ENCODE results near the gene KLF15. TPM values are rescaled to one million over a fixed set of nuclear protein-coding genes. Genes with fewer than 3 reads are reported as not detected.
A peak's percentile ranks its signal among the peaks of the same experiment; 100 is the strongest.

Gene KLF15
- total and polyA plus RNA-seq, 9 of the 15 experiments (the other 6 are each of a cell fraction or from before 2014, with no cell fraction given), result 0.08 to 4.8 (median 1.2) TPM

DNA sequence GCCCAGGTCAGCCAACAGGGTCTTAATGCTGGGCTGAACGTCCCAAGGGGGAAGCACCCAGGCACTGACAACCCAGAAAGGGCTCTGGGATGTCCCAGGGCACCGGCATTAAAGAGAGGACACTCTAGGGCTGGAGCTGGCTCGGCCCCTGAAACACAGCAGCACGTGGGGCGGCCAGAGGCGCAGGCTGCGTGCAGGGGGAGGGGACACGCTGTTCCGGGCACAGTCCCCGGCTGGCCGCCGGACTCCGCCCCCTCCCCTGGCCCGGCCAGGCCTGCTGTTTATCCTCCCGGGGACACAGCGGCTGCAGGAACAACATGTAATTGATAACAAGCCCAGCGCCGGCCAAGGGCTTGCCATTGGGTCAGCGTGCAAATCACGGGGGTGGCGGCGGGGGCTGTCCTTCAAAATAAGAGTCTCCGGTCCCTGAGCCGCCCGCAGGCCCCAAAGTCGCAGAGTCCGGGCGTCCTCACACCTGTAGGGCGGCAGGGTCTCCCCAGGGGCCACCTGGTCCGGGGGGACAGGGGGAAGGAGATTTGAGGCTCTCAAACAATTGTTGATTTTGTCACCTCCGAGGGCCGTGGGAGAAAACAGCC is 1.3 kb downstream of the KLF15 start (continued):
- TF ChIP-seq, protein P1, sequence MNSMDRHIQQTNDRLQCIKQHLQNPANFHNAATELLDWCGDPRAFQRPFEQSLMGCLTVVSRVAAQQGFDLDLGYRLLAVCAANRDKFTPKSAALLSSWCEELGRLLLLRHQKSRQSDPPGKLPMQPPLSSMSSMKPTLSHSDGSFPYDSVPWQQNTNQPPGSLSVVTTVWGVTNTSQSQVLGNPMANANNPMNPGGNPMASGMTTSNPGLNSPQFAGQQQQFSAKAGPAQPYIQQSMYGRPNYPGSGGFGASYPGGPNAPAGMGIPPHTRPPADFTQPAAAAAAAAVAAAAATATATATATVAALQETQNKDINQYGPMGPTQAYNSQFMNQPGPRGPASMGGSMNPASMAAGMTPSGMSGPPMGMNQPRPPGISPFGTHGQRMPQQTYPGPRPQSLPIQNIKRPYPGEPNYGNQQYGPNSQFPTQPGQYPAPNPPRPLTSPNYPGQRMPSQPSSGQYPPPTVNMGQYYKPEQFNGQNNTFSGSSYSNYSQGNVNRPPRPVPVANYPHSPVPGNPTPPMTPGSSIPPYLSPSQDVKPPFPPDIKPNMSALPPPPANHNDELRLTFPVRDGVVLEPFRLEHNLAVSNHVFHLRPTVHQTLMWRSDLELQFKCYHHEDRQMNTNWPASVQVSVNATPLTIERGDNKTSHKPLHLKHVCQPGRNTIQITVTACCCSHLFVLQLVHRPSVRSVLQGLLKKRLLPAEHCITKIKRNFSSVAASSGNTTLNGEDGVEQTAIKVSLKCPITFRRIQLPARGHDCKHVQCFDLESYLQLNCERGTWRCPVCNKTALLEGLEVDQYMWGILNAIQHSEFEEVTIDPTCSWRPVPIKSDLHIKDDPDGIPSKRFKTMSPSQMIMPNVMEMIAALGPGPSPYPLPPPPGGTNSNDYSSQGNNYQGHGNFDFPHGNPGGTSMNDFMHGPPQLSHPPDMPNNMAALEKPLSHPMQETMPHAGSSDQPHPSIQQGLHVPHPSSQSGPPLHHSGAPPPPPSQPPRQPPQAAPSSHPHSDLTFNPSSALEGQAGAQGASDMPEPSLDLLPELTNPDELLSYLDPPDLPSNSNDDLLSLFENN (IDR thresholded peaks at IDR 0.05; ENCODE audit: low read depth in 2 of 2, low read length in 2 of 2), result no peak
- no peak for TF ChIP-seq RFX7 (CRISPR knock-in tag; IDR thresholded peaks at IDR 0.05)
- no peak for TF ChIP-seq CHD2 (IDR thresholded peaks at IDR 0.05; ENCODE audit: low read depth, low read length)
- TF ChIP-seq, protein P2, sequence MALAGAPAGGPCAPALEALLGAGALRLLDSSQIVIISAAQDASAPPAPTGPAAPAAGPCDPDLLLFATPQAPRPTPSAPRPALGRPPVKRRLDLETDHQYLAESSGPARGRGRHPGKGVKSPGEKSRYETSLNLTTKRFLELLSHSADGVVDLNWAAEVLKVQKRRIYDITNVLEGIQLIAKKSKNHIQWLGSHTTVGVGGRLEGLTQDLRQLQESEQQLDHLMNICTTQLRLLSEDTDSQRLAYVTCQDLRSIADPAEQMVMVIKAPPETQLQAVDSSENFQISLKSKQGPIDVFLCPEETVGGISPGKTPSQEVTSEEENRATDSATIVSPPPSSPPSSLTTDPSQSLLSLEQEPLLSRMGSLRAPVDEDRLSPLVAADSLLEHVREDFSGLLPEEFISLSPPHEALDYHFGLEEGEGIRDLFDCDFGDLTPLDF (CRISPR knock-in tag; IDR thresholded peaks at IDR 0.05), result no peak
- peak; percentile 100 for TF ChIP-seq MYNN (IDR thresholded peaks at IDR 0.05)
- peak; percentile 99 for TF ChIP-seq MYNN (CRISPR knock-in tag; IDR thresholded peaks at IDR 0.05)
- TF ChIP-seq, protein P3, sequence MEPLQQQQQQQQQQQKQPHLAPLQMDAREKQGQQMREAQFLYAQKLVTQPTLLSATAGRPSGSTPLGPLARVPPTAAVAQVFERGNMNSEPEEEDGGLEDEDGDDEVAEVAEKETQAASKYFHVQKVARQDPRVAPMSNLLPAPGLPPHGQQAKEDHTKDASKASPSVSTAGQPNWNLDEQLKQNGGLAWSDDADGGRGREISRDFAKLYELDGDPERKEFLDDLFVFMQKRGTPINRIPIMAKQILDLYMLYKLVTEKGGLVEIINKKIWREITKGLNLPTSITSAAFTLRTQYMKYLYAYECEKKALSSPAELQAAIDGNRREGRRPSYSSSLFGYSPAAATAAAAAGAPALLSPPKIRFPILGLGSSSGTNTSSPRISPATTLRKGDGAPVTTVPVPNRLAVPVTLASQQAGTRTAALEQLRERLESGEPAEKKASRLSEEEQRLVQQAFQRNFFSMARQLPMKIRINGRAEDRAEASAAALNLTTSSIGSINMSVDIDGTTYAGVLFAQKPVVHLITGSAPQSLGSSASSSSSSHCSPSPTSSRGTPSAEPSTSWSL (CRISPR knock-in tag; IDR thresholded peaks at IDR 0.05; ENCODE audit: borderline replicate concordance), result no peak
- TF ChIP-seq, protein P4, sequence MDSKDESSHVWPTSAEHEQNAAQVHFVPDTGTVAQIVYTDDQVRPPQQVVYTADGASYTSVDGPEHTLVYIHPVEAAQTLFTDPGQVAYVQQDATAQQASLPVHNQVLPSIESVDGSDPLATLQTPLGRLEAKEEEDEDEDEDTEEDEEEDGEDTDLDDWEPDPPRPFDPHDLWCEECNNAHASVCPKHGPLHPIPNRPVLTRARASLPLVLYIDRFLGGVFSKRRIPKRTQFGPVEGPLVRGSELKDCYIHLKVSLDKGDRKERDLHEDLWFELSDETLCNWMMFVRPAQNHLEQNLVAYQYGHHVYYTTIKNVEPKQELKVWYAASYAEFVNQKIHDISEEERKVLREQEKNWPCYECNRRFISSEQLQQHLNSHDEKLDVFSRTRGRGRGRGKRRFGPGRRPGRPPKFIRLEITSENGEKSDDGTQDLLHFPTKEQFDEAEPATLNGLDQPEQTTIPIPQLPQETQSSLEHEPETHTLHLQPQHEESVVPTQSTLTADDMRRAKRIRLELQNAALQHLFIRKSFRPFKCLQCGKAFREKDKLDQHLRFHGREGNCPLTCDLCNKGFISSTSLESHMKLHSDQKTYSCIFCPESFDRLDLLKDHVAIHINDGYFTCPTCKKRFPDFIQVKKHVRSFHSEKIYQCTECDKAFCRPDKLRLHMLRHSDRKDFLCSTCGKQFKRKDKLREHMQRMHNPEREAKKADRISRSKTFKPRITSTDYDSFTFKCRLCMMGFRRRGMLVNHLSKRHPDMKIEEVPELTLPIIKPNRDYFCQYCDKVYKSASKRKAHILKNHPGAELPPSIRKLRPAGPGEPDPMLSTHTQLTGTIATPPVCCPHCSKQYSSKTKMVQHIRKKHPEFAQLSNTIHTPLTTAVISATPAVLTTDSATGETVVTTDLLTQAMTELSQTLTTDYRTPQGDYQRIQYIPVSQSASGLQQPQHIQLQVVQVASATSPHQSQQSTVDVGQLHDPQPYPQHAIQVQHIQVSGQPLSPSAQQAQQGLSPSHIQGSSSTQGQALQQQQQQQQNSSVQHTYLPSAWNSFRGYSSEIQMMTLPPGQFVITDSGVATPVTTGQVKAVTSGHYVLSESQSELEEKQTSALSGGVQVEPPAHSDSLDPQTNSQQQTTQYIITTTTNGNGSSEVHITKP (IDR thresholded peaks at IDR 0.05; ENCODE audit: partially characterized antibody), result peak; percentile 48
- no peak for TF ChIP-seq ZNF408 (CRISPR knock-in tag; IDR thresholded peaks at IDR 0.05; ENCODE audit: low read depth)
- no peak for TF ChIP-seq FIP1L1 (IDR thresholded peaks at IDR 0.05; ENCODE audit: low read depth, low read length, poor library complexity, severe bottlenecking)
- no peak for TF ChIP-seq ZNF830 (CRISPR knock-in tag; IDR thresholded peaks at IDR 0.05)
- TF ChIP-seq, protein P5, sequence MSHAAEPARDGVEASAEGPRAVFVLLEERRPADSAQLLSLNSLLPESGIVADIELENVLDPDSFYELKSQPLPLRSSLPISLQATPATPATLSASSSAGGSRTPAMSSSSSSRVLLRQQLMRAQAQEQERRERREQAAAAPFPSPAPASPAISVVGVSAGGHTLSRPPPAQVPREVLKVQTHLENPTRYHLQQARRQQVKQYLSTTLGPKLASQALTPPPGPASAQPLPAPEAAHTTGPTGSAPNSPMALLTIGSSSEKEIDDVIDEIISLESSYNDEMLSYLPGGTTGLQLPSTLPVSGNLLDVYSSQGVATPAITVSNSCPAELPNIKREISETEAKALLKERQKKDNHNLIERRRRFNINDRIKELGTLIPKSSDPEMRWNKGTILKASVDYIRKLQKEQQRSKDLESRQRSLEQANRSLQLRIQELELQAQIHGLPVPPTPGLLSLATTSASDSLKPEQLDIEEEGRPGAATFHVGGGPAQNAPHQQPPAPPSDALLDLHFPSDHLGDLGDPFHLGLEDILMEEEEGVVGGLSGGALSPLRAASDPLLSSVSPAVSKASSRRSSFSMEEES (CRISPR knock-in tag; IDR thresholded peaks at IDR 0.05), result no peak
- peak; percentile 57; the same call in 1 of the 2 replicates for TF ChIP-seq KLF13 (tag; IDR thresholded peaks at IDR 0.05; ENCODE audit: borderline replicate concordance, low read depth)
- TF ChIP-seq, protein P6, sequence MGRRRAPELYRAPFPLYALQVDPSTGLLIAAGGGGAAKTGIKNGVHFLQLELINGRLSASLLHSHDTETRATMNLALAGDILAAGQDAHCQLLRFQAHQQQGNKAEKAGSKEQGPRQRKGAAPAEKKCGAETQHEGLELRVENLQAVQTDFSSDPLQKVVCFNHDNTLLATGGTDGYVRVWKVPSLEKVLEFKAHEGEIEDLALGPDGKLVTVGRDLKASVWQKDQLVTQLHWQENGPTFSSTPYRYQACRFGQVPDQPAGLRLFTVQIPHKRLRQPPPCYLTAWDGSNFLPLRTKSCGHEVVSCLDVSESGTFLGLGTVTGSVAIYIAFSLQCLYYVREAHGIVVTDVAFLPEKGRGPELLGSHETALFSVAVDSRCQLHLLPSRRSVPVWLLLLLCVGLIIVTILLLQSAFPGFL (CRISPR knock-in tag; IDR thresholded peaks at IDR 0.05), result no peak
